Eye (tissue), 1 donor: Measurements from ENCODE around the gene MPP1.
"Not testable (repeated sequence)": the region's sequence is repeated elsewhere in the genome, so short reads cannot be mapped to it uniquely, and the experiment has no call there.

ENCODE experiments used
- DNase-seq: peaks from one replicate; pipeline ENCODE4 v3.0.0-alpha.2; 2015

MPP1 gene

DNA sequence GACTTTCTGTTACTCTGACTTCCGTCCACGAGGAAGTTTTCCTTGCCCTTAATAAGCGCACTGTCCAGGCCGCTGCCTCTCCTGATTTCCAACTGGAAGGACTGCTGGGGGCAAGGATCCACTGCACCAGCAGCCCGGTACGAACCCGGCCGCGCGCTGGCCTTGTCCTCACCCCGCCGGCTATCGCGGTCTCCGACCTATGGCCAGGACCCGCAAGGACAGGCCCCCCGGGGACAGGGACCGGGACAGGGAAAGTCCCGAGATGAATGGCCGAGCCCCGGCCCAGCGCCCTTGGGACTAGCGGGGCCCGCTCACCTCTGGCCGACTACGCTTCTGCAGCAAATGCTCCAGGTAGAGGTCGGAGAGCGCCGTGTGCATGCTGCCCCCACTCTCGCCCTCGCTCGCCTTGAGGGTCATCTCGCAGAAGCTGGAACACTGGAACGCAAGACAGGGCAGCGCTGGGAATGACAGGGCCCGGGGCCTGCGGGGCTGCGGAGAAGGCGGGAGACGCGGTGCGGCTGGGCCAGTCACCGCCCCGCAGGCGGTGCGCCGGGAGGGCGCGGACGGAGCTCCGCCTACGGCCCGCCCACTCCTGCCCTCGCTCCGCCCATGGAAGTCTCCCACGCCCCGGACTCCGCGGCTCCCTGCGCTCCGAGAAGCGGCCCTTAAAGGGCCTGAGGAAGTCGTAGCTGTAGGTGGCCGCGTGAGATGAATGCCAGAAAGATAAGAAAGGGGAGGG is at the start of gene MPP1:
TSS of gene MPP1 (minus strand) at position 529 of the 739 bp plus-strand sequence. CDS start at position 417, 112 bp downstream.
- DNase-seq: peak; percentile 86

GRCh38 chrX:154850957-154851611 is 45.8 kb upstream of the MPP1 start:
- peak; percentile 1 for DNase-seq

DNA sequence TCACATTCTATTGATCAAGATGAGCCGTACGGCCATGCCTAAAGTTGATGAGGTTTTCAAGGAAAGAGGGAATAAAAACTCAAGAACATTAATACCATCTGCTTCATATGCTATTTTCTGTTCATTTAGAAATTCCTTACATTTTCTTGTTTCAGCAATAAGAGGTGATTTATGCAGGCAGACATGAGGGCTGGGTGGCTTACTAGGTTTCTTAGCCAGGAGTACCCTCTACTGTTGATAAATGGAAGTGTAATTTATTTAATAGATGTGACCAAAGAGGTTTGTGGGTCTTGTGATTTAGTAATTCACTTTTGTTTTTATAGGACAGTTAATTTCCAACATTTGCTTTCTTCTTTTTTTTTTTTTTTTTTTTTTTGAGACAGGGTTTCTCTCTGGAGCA is 35.6 kb upstream of the MPP1 start:
- peak; percentile 29 for DNase-seq

- no peak for DNase-seq
Observed at GRCh38 chrX:154836163-154836562, 30.9 kb upstream of the MPP1 start.

DNA sequence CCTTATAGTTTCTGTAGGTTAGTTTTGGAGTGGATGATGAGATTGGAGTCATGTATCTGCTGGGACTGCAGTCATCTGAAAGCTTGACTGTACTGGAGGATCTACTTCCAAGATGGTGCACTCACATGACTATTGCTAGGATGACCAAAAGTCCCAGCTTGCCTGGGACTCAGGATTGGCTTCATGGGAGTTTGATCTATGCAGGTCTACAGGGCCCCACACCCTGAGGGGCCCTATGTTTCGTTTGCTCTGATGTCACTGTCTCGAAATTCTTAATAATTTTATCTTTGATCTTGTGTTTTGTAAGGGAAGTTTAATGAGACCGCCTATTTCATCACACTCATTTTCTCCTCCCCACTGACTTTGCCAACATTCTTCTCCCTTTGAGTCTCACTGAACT is 29.3 kb upstream of the MPP1 start, which contains the start of gene SMIM9:
TSS of gene SMIM9 (minus strand) at position 101 of the 400 bp plus-strand sequence. CDS start 3,806 bp downstream, outside the sequence.
- DNase-seq: no peak

DNA sequence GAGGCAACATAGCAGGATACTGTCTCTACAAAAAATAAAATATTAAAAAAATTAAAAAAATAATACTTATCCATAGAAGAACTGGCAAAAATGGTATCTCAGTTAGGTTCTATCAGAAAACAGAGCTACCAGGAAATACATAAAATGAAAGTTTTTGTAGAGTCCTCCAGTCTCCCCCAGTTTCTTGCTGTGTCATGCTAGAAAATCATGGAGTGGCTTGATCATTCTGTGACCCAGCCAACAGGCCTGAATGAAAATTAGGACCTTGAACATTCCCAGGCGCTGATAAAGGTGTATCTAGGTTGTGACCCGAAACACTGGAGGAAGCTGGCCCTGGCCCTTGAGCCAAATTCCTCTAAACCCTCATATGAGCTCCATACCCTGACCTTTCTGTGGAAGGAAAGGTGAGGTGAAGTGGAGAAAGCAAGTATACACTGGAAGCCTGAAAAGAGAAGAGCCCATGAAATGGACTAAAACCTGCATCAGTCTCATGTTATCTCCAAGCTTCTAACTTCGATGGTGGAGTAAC is 28.5 kb upstream of the MPP1 start:
- no peak for DNase-seq

GRCh38 chrX:154829926-154830442 is 24.7 kb upstream of the MPP1 start:
- DNase-seq: no peak

DNA sequence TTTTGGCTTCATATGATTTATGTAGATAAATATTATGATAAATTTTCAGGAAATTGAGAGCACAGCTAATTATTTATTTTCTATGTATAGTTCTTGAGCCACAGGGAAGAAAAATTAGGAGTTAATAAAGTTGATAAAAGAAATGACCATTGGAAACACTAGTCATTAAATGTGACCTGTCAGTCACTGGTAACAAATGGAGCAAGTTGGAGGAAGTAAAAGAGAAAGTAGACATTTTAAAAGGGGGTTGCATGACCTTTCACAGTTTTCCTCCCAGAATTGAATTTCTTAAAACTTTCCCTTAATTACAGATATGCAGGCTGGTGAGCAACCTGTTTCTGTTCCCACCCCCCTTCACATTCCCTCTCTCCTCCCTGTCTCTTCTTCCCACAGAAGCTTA is 23.8 kb upstream of the MPP1 start:
- no peak for DNase-seq

DNA sequence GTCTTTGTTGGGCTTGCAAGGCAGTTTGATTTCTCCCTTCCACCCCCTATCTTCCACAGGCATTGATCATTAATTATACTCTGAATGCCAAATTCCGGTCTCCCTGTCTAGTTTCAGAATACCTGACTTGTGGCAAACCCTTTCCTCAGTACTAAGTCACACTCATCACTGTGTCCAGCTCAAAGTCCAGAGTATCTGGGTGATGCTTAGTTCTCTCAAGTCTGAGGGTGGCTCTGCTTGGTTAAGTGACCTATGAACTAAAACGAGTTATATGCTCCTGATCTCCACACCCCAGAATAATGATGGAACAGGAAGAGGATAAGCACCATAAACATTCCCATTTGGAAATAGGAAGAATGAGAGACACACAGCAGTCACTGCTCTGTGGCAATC is 22.7 kb upstream of the MPP1 start:
- no peak for DNase-seq

- DNase-seq: no peak
Observed at GRCh38 chrX:154827194-154828015, 22.1 kb upstream of the MPP1 start.

- DNase-seq: not testable (repeated sequence)
Observed at GRCh38 chrX:154825586-154825985, 20.3 kb upstream of the MPP1 start.

DNA sequence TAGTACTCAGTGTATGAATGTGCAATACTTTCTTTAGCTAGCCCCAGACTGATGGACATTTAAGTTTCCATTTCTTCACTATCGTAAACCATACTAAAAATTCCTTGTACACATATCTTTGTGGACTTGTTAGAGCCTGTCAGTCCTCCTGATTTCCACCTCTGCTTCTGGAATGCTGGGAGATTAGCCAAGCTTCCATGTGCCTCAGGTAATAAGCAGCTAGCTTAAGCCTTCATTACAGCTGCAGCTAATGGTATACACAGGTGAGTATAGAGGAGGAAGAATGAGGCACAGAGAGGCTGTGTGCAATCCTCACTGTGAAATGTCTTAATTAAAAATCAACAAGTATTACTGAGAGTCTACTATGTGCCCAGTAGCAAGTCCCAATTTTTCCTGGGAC is 19.4 kb upstream of the MPP1 start:
- no peak for DNase-seq

GRCh38 chrX:154822029-154822428 is 16.7 kb upstream of the MPP1 start:
- DNase-seq: no peak

DNA sequence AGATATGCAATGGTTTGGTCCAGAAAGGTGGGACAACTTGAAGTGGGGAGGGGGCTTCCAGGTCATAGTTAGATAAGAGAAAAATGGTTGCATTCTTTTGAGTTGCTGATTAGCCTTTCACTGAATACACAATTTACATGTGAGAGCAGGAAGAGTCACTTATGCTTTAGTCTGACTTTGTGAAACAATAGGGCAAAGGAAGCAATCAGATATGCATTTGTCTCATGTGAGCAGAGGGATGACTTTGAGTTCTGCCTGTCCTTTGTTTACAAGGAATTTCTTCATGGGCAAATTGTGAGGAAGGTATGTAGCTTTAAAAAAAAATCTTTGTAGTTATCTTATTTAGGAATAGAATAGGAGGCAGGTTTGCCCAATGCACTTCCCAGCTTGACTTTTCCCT is 16.2 kb upstream of the MPP1 start:
- DNase-seq: no peak

DNA sequence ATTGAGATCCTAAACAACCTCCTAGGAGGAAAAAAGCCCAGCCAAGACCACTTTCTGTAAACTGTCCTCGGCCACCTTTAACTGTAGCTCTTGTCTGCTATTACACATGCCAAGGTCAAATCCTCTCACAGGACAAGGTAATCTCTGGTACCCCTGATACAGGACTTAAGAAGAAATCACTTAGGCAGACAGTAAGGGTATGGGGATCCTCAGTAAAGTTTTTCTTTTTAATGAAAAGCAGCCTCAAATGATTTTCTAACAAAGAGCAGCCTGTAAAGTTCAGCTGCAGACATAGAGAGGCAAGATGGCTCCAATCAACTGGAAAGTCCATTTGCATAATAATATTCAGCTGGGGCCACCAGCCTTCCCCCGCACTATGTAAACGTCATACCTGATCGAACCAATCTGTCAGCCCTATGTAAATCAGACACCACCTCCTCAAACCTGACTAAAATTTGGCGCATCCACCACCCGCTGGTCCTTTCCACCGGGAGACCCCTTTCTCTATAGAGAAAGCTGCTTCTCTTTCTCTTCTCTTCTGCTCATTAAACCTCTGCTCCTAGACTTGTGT is 14.6 kb upstream of the MPP1 start:
- peak; percentile 20 for DNase-seq

- peak; percentile 41 for DNase-seq
Observed at GRCh38 chrX:154818916-154819770, 13.9 kb upstream of the MPP1 start.

DNA sequence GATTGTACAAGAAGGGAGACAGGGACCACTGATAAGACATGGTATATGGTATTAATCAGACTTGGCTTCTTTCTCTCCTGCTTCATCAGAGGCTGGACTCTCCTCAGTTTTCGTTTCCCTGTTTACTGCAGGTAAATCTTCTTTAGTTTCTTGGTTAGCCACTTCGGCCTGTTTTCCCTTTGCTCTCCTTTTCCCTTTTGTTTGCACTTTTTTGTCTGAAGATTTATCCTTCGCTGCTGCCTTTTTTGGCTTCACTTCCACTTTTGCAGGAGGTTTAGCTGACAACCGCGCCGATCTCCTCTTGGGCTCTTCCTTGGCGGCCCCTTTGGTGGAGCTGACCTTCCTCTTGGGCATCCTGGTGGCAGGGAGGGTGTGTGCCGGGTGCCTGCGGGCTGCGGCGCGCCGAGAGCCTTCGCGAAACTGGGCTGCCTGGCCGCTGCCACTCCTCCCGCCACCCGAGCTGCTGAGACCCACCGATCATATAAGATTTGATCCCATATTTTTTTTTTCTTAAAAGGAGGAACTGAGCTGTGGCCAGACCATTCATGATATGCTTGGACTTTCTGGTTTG is 11.8 kb upstream of the MPP1 start:
- not testable (repeated sequence) for DNase-seq

DNA sequence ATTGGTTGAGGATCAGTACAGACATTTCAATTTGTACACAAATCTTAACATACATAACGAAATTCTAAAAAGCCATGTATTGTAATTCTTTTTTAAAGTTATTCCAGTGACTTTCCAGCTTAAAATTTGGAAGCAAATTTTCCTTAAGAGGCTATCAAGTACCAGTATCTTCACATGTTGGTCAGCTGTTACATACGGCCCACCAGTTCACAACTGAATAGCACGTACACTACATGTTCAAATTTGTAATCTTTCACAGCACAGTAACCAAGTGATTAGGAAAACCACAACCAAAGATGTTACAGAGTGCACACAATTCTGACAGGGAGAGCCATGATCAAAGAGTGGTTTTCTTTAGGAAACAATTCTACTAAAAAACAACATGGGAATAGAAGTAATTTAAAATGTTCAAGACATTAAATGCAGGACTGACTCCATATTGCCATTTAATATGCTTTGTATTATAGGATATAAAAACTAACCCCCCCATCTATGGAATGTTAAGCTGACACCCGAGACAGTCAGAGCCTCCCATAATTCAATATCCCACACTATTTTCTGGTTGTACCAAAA is 11.1 kb upstream of the MPP1 start:
- not testable (repeated sequence) for DNase-seq

GRCh38 chrX:154815274-154815818 is 10.1 kb upstream of the MPP1 start:
- DNase-seq: no peak

GRCh38 chrX:154813801-154814200 is 8.5 kb upstream of the MPP1 start:
- DNase-seq: no peak
